ENCODE measurements around the gene NRG2.
A peak's percentile ranks its signal among the peaks of the same experiment; 100 is the strongest.

NRG2 gene

DNA sequence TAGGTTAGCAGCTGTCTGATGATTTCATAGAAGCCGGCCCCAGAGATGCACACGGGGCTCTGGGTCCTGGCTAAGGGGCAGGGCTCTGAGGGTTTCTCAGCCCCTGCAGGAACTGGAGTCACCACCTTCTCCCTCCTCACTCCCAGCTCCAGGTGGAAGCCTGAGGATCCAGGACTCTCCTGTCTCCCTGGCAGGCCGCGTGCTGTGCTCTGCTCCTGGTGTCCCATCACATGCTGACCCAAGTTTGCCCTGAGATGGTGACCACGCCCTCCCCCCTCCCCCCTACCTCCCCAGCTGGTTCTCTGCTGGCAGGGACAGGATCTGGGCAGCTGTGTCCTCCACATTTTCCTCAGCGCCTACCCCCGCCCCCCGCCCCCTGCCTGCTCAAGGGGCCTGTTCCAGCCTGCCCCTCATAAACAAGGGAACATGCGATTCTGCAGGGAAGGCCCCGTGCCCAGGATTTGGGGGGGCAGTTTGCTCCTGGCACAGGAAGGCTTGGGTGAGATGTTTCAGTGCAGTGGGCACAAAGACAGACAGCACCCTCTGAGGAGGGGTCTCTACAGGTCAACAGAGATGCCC is 160.0 kb downstream of the NRG2 start:
- Histone ChIP-seq H3K79me2 (no peaks in the 10 kb centered on the region), H3K4me2 (ENCODE audit: low read length) (no peak overlapping the region), H3K4me3 (ENCODE audit: low read depth, low read length) (no peak overlapping the region), H3K4me1 (peaks cover 32% of the 10 kb centered on the region), H3K27ac (no peak overlapping the region), H3K36me3 (ENCODE audit: control insufficient read depth, insufficient read depth, low read length) (no peaks in the 10 kb centered on the region), H3K27me3 (ENCODE audit: control insufficient read depth, insufficient read depth, low read length) (no peaks in the 10 kb centered on the region), H3K9me3 (ENCODE audit: control insufficient read depth, low read length) (no peaks in the 10 kb centered on the region), H3K9ac (no peak overlapping the region), H2AFZ (no peak overlapping the region)
- TF ChIP-seq, protein P1, sequence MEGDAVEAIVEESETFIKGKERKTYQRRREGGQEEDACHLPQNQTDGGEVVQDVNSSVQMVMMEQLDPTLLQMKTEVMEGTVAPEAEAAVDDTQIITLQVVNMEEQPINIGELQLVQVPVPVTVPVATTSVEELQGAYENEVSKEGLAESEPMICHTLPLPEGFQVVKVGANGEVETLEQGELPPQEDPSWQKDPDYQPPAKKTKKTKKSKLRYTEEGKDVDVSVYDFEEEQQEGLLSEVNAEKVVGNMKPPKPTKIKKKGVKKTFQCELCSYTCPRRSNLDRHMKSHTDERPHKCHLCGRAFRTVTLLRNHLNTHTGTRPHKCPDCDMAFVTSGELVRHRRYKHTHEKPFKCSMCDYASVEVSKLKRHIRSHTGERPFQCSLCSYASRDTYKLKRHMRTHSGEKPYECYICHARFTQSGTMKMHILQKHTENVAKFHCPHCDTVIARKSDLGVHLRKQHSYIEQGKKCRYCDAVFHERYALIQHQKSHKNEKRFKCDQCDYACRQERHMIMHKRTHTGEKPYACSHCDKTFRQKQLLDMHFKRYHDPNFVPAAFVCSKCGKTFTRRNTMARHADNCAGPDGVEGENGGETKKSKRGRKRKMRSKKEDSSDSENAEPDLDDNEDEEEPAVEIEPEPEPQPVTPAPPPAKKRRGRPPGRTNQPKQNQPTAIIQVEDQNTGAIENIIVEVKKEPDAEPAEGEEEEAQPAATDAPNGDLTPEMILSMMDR (IDR thresholded peaks at IDR 0.05): no peak

DNA sequence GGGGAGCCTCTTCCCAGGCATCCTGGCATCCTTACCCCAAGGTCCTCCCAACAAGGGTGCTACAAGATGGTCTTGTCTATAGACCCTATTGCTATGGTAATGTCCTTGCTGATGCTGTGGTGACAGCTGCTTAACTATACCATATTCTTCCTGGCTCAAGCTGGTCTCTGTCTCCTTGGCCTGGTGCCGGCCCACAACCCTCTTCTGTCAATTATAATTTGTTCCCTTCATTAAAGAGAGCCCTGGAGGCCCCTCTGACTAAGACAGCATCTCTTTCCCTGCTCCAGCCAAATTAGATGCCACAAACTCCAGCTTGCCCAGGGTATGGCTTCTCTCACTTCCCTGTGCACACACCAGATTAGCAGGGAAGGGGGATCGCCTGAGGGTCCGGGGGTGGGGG is 160.8 kb downstream of the NRG2 start:
- no peak overlapping the region for H3K9ac ChIP-seq
- no peaks in the 10 kb centered on the region for H3K36me3 ChIP-seq (ENCODE audit: control insufficient read depth, insufficient read depth, low read length)
- H3K79me2 ChIP-seq: no peaks in the 10 kb centered on the region
- no peaks in the 10 kb centered on the region for H3K9me3 ChIP-seq (ENCODE audit: control insufficient read depth, low read length)
- no peak overlapping the region for H3K27ac ChIP-seq
- H2AFZ ChIP-seq: no peak overlapping the region
- H3K4me3 ChIP-seq (ENCODE audit: low read depth, low read length): no peak overlapping the region
- peaks cover 34% of the 10 kb centered on the region for H3K4me1 ChIP-seq
- H3K27me3 ChIP-seq (ENCODE audit: control insufficient read depth, insufficient read depth, low read length): no peaks in the 10 kb centered on the region
- H3K4me2 ChIP-seq (ENCODE audit: low read length): no peak overlapping the region
- TF ChIP-seq, protein P1 (IDR thresholded peaks at IDR 0.05): no peak

DNA sequence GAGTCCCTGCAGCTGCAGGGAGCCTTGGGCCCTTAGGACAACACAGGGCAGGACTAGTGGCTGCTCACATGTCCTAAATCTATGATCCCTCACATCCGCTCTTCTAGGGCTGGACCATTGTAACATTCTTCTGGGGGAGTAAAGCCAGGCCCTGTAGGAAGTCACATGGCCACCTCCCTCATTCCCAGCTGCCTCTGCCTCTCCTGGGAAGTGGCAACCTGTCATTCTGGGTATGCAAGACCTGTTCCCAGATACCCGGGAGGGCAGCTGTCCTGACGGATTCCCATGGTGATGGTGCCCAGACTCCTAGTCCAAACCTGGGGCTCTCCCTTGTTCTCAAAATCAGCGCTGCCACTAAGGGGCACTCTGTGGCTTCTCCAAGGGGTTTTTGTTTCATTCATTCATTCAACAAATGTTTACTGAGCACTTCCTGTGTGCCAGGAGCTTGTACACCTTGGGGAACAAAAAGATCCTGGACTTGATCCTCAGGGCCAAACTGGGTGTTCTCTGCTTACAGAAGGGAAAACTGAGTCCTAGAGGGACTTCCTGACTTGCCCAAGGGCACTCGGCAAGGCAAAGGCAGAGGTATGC is 161.9 kb downstream of the NRG2 start:
- no peaks in the 10 kb centered on the region for H3K9me3 ChIP-seq (ENCODE audit: control insufficient read depth, low read length)
- H2AFZ ChIP-seq: peak overlapping the region; percentile 63
- TF ChIP-seq, protein P1 (IDR thresholded peaks at IDR 0.05): no peak
- peak overlapping the region; percentile 16 for H3K4me2 ChIP-seq (ENCODE audit: low read length)
- no peaks in the 10 kb centered on the region for H3K36me3 ChIP-seq (ENCODE audit: control insufficient read depth, insufficient read depth, low read length)
- H3K27me3 ChIP-seq (ENCODE audit: control insufficient read depth, insufficient read depth, low read length): no peaks in the 10 kb centered on the region
- no peak overlapping the region for H3K9ac ChIP-seq
- H3K27ac ChIP-seq: peak overlapping the region; percentile 88
- no peaks in the 10 kb centered on the region for H3K79me2 ChIP-seq
- no peak overlapping the region for H3K4me3 ChIP-seq (ENCODE audit: low read depth, low read length)
- peaks cover 34% of the 10 kb centered on the region for H3K4me1 ChIP-seq

DNA sequence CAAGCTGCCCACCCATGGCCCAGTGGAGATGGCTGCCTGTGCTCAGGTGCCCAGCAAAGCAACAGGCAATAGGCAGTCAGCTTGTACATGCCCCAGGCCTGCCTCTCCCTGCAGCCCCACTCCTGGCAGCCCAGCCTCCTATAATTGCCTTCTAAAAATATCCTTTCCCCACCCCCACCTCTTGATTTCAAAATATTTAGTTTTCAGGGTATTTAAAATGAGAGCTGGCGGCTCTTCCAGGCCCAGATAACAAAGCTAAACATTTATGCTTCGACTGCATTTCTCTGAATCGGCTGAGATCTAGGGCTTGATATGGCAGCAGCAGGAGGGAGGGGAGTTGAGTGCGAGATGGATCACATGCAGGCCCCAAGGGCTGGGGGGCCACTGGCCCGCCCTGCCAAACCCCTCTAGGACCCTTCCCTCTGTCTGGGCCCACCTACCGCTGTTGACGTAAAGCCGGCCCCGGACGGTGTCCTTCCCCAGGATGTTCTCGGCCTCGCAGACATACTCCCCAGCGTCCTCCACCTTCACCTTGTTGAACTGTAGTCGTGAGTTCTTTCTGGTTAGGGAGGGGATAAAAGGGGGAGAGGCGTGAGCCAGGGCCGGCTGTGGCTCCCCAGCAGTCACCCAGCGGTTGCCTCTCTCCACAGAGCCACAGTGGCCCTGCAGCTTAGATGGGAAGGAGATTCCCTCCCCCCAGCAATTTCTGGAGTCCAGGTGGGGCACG is 162.5 kb downstream of the NRG2 start:
- Histone ChIP-seq H3K36me3 (ENCODE audit: control insufficient read depth, insufficient read depth, low read length) (no peaks in the 10 kb centered on the region), H3K4me2 (ENCODE audit: low read length) (peak overlapping the region; percentile 20), H3K27me3 (ENCODE audit: control insufficient read depth, insufficient read depth, low read length) (no peaks in the 10 kb centered on the region), H3K9me3 (ENCODE audit: control insufficient read depth, low read length) (no peaks in the 10 kb centered on the region), H3K9ac (no peak overlapping the region), H3K79me2 (peaks cover 2% of the 10 kb centered on the region), H3K27ac (peak overlapping the region; percentile 88), H3K4me3 (ENCODE audit: low read depth, low read length) (no peak overlapping the region), H3K4me1 (peaks cover 34% of the 10 kb centered on the region), H2AFZ (peak overlapping the region; percentile 63)
- TF ChIP-seq, protein P1 (IDR thresholded peaks at IDR 0.05): no peak

All from parathyroid adenoma (tissue), 2 donors.